Body of pancreas (tissue), 4 donors: Measurements from ENCODE around the gene PSMD11.

ENCODE experiments used
- CTCF ChIP-seq, 7 experiments: fragments of 450-650 bp in 4 of 7; fragments of 200-600 bp in 3 of 7; sonication (generic) in 3 of 7; IDR thresholded peaks; one replicate each; pipeline ENCODE4 v1.5.1; 2016 to 2019; ENCODE audit warnings: antibody characterized with exemption in 7 of 7
- POLR2A ChIP-seq, 3 donors: fragments of 450-650 bp; IDR thresholded peaks; one replicate each; pipeline ENCODE4 v1.6.1; 2016; ENCODE audit warnings: antibody characterized with exemption in 3 of 3, mild to moderate bottlenecking in 2 of 3

GRCh38 chr17:32516940-32517701 lies 72.8 kb downstream of the PSMD11 start:
- TF ChIP-seq POLR2A (IDR thresholded peaks at IDR 0.05) (no peak), CTCF (IDR thresholded peaks at IDR 0.05) (no peak)
